C1 segment of cervical spinal cord (tissue), 14 donors: Measurements from ENCODE around the gene CKAP2L.
A peak's percentile ranks its signal among the peaks of the same experiment; 100 is the strongest.

Experiments used
- DNase-seq, 14 donors: peaks; one replicate each; lab custom pipeline; 2025; lab: John Stamatoyannopoulos, UW

Gene CKAP2L

GRCh38 chr2:112764071-112765044, at the start of gene CKAP2L:
CKAP2L (minus strand) TSS chr2:112764609; CDS start chr2:112764598, 11 bp downstream.
- peak; percentile 36 to 94 (median 88) for DNase-seq

DNA sequence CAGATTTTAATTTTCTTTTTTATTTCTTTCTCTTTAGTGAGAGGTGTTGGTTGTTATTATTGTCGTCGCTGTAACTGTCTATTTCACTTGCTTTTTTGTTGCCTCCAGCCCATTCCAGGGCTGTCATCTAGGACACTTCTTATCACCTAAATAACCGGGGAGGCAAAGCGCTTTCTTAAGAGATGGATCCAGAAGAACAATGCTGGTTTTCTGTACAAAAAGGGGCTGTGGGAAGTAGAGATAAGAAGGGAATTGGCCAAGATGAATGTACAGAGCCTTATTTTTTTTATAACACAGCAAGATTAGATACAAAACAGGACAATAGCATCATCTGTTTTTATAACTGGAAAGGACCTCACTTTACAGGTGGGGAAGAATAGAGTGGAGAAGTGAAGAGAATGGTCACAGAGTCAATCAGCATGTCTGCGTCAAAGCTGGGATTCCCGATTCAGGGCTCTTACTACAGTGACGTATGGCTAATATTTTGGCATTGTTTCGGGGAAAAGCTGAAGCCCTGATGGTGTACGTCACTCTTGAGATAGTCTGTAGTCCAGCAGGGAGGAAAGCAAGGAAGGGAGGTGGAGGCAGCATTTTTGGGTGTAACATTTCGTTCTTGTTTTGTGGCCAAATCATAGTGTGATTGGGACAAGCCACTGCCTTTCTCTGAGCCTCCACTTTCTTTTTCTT, 49.0 kb upstream of the CKAP2L start:
- no peak for DNase-seq

DNA sequence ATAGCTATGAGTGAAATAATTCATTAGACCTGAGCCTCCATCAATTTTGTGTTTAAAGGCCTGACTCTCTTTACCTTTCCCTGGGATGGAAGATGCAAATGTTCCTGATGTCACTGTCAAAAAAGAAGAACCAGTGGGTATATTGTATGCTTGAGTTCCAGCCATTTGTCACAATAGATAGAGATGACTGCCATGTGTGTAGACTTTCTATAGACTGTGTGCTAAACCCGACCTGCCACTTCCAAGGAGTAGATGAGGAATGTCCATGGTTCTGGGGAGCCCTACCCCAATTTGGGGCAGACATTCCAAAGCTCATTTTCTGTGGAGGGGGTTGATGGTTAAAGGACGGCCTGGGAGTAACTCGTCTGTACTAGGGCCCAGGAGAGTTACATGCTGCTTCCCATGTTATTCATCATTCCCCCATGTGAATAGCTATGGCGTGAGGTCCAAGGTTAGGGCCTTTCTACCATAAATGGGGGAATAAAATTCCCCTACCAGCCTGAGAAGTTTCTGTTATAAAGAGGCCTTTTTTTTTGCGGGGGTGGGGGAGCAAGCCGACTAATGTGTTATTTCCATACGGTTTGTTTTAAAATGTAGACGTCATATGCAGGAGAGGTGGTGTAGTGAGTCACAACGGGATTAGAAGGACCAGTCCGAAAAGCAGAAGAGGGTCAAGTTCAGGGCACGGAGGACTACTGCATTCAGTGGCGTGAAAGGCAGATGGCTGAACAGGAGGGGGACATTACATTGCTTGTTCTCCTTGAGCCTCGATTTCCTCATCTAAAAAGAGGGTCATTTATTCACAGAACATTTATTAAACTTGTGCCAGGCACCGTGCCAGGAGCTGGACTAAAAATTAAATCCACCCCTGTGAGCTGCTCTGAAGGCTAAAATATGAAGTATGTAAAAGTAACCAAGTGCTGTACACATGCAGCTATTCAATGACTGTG, 48.2 kb upstream of the CKAP2L start:
- DNase-seq = no peak

GRCh38 chr2:112811841-112812306, 47.5 kb upstream of the CKAP2L start:
- no peak for DNase-seq

DNA sequence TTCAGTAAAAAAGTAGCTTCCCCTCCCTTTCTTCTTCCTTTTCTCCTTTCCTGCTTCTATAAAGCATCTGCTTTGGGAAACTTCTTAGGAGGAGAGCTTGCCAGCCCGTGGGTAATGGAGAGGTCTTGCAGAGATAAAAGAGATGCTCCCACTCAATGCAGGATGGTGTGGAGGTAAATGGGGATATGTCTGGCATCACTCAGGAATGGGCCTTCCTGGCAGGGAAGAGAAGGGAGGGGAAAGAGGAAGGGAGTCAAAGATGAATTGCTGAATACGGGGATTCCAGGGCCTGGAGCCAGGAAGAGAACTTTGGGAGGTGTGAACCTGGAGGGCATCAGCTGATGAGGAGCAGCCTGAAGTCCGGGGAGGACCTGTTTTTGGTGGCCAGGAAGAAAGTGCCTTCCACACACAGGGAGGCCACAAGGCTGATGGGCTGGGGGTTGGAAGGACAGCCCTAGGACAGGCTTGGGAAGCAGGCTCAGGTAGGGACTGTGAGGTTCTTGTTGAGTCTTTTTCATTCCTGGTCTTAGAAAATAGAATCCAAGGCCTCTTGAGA, 46.9 kb upstream of the CKAP2L start:
- no peak for DNase-seq

DNA sequence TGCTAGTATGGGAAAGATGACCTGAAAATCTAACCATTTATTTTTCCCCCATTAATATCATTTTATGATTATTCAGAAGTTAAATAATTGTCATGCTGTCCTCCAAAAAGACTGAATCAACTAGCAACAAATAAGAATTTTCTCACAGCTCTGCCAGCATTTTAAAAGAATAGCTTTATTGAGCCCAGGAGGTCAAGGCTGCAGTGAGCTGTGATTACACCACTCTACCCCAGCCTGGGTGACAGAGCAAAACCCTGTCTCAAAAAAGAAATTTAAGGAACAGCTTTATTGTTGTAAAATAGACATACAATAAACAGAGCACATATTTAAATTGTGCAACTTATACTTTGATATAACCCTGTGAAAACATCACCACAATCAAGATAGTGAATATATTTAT, 44.7 kb upstream of the CKAP2L start:
- no peak for DNase-seq

DNA sequence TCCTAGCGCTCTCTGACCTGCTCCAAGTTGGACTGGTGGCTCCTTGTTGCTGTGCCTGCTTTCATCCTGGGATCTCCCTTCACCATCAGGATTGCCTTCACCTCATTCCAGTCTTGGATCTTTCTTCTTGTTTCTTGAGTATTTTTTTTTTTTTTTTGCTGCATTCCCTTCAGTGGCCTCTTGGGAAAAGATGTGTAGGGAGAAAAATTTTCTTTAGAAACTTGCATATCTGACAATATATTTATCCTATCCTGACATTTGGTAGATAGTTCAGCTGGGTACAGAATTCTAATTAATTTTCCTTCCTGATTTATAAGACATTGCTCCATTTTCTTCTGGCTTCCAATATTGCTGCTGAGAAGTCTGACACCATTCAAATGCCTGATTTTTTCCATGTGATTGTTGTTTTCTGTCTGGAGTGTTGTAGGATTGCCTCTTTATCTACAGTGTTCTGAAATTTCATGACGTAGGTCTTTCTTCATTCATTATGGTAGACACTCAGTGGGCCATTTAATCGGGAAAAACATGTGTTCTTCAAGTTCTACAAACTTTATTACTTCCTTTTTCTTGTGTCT, 42.9 kb upstream of the CKAP2L start:
- no peak for DNase-seq

DNA sequence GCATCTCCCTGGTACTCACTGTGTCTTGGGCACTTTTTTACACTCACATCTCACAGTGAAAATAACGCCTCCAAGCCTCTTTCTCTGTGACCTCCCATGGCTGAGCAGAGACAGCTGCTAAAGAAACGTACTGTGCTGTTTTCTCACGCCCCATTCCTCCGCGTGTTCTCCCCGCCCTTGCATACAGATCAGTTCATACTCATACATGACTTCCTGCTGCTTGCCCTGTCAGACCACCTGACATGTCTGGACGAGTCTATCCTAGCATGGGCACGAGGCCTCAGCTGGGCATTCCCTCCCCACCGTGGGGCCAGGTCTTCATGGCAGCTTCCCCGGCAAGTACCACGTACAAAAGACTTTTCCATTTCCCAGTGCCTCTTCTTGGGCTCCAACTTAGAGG, 41.1 kb upstream of the CKAP2L start:
- DNase-seq = no peak

DNA sequence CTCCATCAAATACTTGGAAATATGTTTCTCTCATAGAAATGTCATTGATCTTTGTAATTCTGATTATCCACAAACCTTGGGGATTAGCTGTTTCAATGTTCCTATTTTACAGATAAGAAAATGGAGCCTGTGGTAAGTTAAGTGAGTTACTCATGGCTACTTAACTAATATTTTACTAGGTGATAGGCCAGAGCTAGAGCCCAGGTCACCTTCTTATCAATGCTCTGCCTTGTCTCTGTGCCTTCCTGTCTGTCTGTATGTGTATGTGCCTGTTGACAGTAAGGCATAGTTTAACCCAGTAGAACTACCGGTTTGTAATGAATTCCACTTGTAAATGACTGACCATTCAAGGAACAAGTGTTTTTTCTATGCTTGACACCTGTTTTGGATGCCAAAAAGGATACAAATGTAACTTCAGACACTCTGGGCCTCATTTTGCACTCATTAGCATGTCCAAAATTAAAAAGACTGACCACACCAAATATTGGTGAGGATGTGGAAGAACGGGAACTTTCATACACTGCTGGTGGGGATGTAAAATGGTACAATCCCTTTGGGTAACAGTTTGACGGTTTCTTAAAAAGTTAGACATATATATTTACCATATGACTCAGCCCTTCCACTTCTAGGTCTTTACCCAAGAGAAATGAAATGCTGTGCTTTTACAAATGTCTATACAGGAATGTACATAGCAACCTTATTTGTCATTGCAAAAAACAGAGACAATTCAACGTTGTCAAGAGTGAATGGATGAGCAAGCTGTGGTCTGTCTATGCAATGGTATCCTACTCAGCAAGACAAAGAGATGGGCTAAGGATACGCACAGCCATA, 39.5 kb upstream of the CKAP2L start:
- DNase-seq = no peak

- DNase-seq = no peak
Observed at GRCh38 chr2:112800881-112801583, 36.6 kb upstream of the CKAP2L start.

GRCh38 chr2:112798979-112799975, 34.9 kb upstream of the CKAP2L start:
- DNase-seq = no peak

DNA sequence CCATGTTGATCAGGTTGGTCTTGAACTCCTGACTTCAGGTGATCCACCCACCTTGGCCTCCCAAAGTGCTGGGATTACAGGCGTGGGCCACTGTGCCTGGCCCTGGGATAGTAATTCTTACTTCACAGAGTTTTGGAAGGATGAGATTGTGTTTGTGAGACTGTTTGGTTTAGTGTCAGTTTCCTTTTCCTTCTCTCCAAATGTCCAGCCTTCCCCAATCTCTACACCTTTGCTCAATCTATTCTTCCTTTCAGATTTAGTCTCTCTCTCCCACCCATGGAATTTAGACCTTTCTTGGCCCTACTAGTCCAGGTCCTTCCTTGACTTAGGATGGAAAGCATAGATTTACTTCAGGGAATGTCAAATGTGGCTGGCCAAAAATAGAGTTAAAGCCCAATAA, 32.1 kb upstream of the CKAP2L start:
- DNase-seq = no peak

- no peak for DNase-seq
Observed at GRCh38 chr2:112795774-112796173, 31.4 kb upstream of the CKAP2L start.

DNA sequence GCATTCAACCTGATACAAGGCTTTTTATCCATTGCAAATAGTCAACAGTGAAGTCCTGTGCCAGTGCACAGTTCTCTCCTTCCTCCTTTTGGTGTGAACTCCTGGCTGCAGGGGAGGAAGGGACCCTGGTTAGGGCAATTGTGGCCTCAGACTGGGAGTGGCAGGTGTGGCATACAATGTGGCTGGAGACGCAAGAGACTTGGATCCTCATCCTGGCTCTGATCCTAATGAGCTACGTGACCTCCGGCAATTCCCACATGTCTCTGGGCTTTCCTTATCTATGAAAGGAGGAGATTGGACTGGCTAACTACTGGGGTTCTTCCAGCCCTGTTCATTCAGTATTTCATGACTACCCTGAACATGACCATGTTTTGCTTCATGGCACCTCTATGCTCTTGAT, 30.4 kb upstream of the CKAP2L start:
- no peak for DNase-seq

DNA sequence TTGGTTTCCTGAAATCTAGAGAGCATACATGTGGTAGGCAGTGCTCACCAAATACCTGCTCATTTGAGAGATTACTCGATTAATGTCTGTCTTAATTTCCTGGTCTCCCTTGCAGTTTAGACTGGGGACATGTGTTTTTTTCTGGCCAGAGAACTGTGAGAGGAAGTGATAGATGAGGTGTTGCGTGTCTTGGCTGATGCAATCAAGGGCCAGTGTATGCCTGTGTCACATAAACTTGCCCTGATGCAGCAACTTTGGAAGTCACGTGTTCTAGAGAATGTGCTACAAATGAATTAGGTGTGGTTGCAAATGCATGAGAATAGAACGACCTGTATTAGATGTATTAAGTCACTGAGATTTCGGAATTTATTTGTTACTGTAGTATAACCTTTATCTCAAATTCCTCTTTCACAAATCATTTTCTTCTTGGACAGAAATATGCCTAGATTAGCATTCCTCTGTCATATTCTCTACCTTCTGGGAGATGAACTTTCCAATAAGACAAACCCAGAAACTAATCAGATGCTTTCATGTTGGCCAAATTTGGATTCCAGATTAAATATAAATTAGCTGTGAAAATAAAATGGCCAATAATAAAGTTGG, 29.8 kb upstream of the CKAP2L start:
- no peak for DNase-seq

DNA sequence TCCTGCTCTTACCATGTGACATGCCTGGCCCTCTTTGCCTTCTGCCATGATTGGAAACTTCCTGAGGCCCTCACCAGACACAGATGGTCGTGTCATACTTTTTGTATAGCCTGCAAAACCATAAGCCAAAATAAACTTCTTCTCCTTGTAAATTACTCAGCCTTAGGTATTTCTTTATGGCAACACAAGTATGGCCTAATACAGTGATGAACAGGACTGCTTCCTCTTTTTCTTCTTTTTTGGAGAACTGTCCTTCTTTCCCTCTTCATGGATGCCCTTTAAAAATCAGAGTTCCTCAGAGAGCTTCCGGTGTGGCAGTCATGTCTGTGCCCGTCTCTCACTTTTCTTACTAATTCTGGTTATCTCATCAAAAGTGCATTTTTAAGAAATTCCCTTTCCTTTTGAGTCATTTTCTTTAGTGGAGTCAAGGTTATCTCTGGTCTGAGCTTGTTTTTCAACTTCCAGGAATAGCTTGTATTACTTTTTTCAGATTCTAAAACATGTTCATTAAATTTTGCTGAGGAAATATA, 29.1 kb upstream of the CKAP2L start:
- DNase-seq = no peak

DNA sequence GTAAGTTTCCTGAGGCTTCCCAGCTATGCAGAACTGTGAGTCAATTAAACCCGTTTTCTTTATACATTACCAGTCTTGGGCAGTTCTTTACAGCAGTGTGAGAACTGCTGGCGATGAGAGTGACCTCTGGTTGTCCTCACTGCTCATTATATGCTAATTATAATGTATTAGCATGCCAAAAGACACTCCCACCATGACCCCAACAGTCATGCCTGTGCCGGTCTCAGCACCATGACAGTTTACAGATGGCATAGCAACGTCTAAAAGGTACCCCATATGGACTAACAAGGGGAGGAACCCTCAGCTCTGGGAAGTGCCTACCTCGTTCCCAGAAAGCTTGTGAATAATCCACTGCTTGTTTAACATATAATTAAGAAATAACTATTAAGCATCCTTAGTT, 28.0 kb upstream of the CKAP2L start:
- no peak for DNase-seq
